ENCODE results near the gene NQO2. TPM values are rescaled to one million over a fixed set of nuclear protein-coding genes. Genes with fewer than 3 reads are reported as not detected.
"Not testable (repeated sequence)": the region's sequence is repeated elsewhere in the genome, so short reads cannot be mapped to it uniquely, and the experiment has no call there.

The NQO2 gene
- polyA plus RNA-seq, 1 of the 3 experiments (the other 2 are of a cell fraction): 19.2 TPM

GRCh38 chr6:3026791-3027626 is 27.3 kb downstream of the NQO2 start:
- no peak overlapping the region for H3K27ac ChIP-seq (ENCODE audit: low read depth in 2 of 2, low read length in 1 of 2)
- 97% methylated on average over 19 of the region's 20 CpGs for WGBS (ENCODE audit: low lambda C conversion rate)
- no peak overlapping the region for H3K4me3 ChIP-seq (ENCODE audit: low read depth in 2 of 2, low read length in 1 of 2)
- H3K9ac ChIP-seq: no peak overlapping the region
- ChIA-PET CTCF (interaction anchor here (0.8 kb wide), 1 partner anchor 12 kb away, joined by 3 read pairs; no protein-coding TSS in a partner anchor), POLR2A (no interaction called here)
- TF ChIP-seq POLR2AphosphoS5 (IDR thresholded peaks at IDR 0.05; ENCODE audit: low read depth, low read length) (no peak), MEF2A (IDR thresholded peaks at IDR 0.05; ENCODE audit: borderline replicate concordance, low read depth) (no peak), RCOR1 (IDR thresholded peaks at IDR 0.05; ENCODE audit: low read length) (no peak), MXI1 (IDR thresholded peaks at IDR 0.05; ENCODE audit: low read depth, low read length) (no peak), YY1 (IDR thresholded peaks at IDR 0.05; ENCODE audit: low read depth) (no peak), RXRA (IDR thresholded peaks at IDR 0.05; ENCODE audit: borderline replicate concordance, low read depth) (no peak), RAD21 (IDR thresholded peaks at IDR 0.05; ENCODE audit: low read length) (no peak), NRF1 (IDR thresholded peaks at IDR 0.05; ENCODE audit: low read depth, low read length) (no peak), JUND (IDR thresholded peaks at IDR 0.05) (no peak), SMC3 (IDR thresholded peaks at IDR 0.05; ENCODE audit: low read depth, low read length) (no peak), TEAD4 (IDR thresholded peaks at IDR 0.05; ENCODE audit: borderline replicate concordance, insufficient read depth) (no peak), EP300 (IDR thresholded peaks at IDR 0.05; ENCODE audit: borderline replicate concordance in 1 of 2, low read depth in 1 of 2, low read length in 1 of 2) (no peak), IRF3 (IDR thresholded peaks at IDR 0.05; ENCODE audit: low read depth, low read length) (no peak), GATA2 (CRISPR knock-in tag; IDR thresholded peaks at IDR 0.05) (no peak), USF1 (IDR thresholded peaks at IDR 0.05; ENCODE audit: borderline replicate concordance, low read depth) (no peak), EZH2phosphoT487 (IDR thresholded peaks at IDR 0.05; ENCODE audit: borderline replicate concordance, low read depth) (no peak)
- H3K9me2 ChIP-seq: no peaks in the 10 kb centered on the region
- H4K20me1 ChIP-seq (ENCODE audit: insufficient read depth): no peaks in the 10 kb centered on the region
- no peak overlapping the region for H3K4me2 ChIP-seq
- H2AFZ ChIP-seq (ENCODE audit: low read depth): no peak overlapping the region
- no peaks in the 10 kb centered on the region for H3K27me3 ChIP-seq (ENCODE audit: insufficient read depth)
- H3F3A ChIP-seq (replicated peaks; ENCODE audit: insufficient read depth): no peaks in the 10 kb centered on the region
- no peaks in the 10 kb centered on the region for H3K36me3 ChIP-seq (replicated peaks in 1 of 2; ENCODE audit: control insufficient read depth in 1 of 2, insufficient read depth in 2 of 2, low read length in 1 of 2)
- no peaks in the 10 kb centered on the region for H3K79me2 ChIP-seq (ENCODE audit: insufficient read depth)
- peaks cover 0 to 11% of the 10 kb centered on the region in 2 experiments; a peak in 1 of 4 replicates for H3K4me1 ChIP-seq (ENCODE audit: control insufficient read depth in 1 of 2, insufficient read depth in 2 of 2, low read depth in 1 of 2, low read length in 1 of 2)
- DNase-seq: no peak
- H3K9me3 ChIP-seq: no peaks in the 10 kb centered on the region

GRCh38 chr6:3028156-3028555 is 28.5 kb downstream of the NQO2 start:
- H4K20me1 ChIP-seq (ENCODE audit: insufficient read depth); H3K36me3 ChIP-seq (replicated peaks in 1 of 2; ENCODE audit: control insufficient read depth in 1 of 2, insufficient read depth in 2 of 2, low read length in 1 of 2); H3K9me2 ChIP-seq; H2AFZ ChIP-seq (ENCODE audit: low read depth); H3K4me3 ChIP-seq (ENCODE audit: low read depth in 2 of 2, low read length in 1 of 2); H3F3A ChIP-seq (replicated peaks; ENCODE audit: insufficient read depth); DNase-seq; H3K9ac ChIP-seq; H3K9me3 ChIP-seq; H3K27ac ChIP-seq (ENCODE audit: low read depth in 2 of 2, low read length in 1 of 2); H3K27me3 ChIP-seq (ENCODE audit: insufficient read depth); H3K79me2 ChIP-seq (ENCODE audit: insufficient read depth); POLR2A ChIA-PET; H3K4me2 ChIP-seq: not testable (repeated sequence)
- CTCF ChIA-PET: interaction anchor here (0.8 to 2.5 kb wide), 2 partner anchors 9 to 26 kb away, joined by 4 to 6 read pairs; no protein-coding TSS in a partner anchor
- WGBS (ENCODE audit: low lambda C conversion rate): 90% methylated on average over 5 of the region's 5 CpGs
- H3K4me1 ChIP-seq (ENCODE audit: control insufficient read depth in 1 of 2, insufficient read depth in 2 of 2, low read depth in 1 of 2, low read length in 1 of 2): peaks cover 0 to 11% of the 10 kb centered on the region in 2 experiments; a peak in 1 of 4 replicates
